Measurements from ENCODE around the gene PCDHB7.
"Not testable (repeated sequence)": the region's sequence is repeated elsewhere in the genome, so short reads cannot be mapped to it uniquely, and the experiment has no call there.

The PCDHB7 gene

DNA sequence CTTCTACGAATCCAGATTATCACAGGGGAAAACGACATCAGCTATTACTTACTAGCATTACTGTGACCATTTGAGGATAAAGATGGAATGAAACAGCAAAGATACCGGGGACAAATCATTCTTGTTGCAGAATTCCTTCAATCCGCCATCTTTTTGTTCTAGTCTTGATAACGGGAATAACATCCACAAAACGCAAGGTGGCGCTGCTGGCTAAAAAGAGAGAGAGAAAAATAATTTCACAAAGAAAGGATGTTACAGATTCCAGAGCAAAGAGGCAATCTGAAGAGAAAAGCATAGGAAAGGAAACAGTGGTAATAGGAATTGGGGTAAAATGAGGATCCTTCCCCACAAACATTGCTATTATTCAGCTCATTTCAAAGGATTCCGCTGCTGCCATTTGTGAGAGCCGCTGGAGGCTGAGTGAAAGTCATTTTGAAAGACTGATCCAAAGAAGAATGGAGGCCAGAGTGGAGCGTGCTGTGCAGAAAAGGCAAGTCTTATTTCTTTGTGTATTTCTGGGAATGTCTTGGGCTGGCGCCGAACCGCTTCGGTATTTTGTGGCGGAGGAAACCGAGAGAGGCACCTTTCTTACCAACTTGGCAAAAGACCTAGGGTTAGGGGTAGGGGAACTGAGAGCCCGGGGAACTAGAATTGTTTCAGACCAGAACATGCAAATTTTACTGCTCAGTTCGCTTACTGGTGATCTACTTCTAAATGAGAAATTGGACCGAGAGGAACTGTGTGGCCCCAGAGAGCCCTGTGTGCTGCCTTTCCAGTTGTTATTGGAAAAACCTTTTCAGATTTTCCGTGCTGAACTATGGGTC is at the start of gene PCDHB7:
Gene PCDHB7 (plus strand): TSS at position 264 of the 824 bp plus-strand sequence. CDS start 192 bp downstream, at position 456.
- no peak for DNase-seq

DNA sequence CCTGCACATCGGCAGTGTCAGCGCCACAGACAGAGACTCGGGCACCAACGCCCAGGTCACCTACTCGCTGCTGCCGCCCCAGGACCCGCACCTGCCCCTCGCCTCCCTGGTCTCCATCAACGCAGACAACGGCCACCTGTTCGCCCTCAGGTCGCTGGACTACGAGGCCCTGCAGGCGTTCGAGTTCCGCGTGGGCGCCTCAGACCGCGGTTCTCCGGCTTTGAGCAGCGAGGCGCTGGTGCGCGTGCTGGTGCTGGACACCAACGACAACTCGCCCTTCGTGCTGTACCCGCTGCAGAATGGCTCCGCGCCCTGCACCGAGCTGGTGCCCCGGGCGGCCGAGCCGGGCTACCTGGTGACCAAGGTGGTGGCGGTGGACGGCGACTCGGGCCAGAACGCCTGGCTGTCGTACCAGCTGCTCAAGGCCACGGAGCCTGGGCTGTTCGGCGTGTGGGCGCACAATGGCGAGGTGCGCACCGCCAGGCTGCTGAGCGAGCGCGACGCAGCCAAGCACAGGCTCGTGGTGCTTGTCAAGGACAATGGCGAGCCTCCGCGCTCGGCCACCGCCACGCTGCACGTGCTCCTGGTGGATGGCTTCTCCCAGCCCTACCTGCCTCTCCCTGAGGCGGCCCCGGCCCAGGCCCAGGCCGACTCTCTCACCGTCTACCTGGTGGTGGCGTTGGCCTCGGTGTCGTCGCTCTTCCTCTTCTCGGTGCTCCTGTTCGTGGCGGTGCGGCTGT is 48.9 kb upstream of the PCDHB7 start:
- DNase-seq: not testable (repeated sequence)

DNA sequence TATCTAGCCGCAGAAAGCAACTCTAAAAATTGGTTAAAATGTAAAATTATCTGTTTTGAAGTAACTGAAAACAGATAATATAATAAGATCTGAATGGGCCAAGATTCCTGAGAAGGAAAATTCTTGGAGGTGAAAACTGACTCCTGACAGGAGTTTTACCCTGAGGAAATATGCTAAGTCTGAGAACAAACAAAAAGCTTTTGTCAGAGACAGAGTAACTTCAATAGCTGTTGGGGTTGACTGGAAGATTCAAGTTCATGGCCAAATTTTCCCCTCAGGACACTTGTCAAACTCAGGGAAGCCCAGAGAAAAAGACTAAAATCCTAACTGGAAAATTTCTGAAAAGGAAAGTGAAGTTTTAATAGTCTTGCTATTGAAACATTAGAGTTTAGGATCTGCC is 45.1 kb upstream of the PCDHB7 start:
- DNase-seq: no peak

DNA sequence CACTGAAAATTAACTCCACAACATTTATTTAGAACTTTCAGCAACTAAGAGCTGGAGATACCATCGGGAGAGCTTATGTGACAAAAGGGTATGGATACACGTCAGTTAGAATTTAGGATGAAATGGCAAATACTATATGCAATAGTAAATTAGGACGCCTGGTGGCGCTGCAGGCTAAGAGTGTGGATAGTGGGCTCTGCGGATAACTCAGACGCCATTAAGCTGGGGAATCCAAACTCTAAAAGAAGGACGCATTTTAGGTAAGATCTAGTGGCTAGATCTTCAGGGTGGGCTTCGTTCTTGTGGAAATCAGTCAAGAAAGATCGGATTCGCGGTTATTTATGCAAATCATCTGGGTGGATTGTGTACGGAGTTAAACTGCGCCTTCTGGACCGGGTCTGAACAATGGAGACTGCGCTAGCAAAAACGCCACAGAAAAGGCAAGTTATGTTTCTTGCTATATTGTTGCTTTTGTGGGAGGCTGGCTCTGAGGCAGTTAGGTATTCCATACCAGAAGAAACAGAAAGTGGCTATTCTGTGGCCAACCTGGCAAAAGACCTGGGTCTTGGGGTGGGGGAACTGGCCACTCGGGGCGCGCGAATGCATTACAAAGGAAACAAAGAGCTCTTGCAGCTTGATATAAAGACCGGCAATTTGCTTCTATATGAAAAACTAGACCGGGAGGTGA is 37.3 kb upstream of the PCDHB7 start, which contains the start of gene PCDHB5:
Gene PCDHB5 (plus strand): TSS at position 177 of the 688 bp plus-strand sequence. CDS start 229 bp downstream, at position 406.
- no peak for DNase-seq

DNA sequence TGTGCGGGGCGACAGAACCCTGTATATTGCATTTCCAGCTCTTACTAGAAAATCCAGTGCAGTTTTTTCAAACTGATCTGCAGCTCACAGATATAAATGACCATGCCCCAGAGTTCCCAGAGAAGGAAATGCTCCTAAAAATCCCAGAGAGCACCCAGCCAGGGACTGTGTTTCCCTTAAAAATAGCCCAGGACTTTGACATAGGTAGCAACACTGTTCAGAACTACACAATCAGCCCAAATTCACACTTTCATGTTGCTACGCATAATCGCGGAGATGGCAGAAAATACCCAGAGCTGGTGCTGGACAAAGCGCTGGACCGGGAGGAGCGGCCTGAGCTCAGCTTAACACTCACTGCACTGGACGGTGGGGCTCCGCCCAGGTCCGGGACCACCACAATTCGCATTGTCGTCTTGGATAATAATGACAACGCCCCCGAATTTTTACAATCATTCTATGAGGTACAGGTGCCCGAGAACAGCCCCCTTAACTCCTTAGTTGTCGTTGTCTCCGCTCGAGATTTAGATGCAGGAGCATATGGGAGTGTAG is 36.7 kb upstream of the PCDHB7 start:
- DNase-seq: no peak

DNA sequence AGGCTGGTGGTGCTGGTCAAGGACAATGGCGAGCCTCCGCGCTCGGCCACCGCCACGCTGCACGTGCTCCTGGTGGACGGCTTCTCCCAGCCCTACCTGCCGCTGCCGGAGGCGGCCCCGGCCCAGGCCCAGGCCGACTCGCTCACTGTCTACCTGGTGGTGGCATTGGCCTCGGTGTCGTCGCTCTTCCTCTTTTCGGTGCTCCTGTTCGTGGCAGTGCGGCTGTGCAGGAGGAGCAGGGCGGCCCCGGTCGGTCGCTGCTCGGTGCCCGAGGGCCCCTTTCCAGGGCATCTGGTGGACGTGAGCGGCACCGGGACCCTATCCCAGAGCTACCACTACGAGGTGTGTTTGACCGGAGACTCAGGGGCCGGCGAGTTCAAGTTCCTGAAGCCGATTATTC is 35.1 kb upstream of the PCDHB7 start:
- DNase-seq: not testable (repeated sequence)

DNA sequence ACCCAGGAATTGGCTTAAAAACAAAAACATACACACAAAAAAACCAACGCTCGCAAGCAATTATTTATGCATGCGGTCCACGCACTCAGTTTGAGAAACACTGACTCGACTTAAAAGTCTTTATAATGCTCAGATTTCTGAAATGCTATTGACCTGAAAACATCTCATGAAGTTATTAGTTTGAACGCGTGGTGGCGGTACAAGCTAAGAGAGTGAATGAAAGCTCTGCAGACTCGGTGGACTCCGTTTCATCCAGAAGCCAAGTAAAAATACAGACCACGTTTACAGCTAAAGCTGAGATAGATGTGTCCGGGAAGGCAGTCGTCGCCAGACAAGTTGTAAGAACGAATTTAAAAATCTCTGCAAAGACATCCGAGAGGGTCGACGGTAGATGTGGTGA is 22.6 kb upstream of the PCDHB7 start, which contains the start of gene PCDHB6:
Gene PCDHB6 (plus strand): TSS at position 246 of the 400 bp plus-strand sequence. CDS start 201 bp downstream, outside the sequence.
- DNase-seq: no peak

DNA sequence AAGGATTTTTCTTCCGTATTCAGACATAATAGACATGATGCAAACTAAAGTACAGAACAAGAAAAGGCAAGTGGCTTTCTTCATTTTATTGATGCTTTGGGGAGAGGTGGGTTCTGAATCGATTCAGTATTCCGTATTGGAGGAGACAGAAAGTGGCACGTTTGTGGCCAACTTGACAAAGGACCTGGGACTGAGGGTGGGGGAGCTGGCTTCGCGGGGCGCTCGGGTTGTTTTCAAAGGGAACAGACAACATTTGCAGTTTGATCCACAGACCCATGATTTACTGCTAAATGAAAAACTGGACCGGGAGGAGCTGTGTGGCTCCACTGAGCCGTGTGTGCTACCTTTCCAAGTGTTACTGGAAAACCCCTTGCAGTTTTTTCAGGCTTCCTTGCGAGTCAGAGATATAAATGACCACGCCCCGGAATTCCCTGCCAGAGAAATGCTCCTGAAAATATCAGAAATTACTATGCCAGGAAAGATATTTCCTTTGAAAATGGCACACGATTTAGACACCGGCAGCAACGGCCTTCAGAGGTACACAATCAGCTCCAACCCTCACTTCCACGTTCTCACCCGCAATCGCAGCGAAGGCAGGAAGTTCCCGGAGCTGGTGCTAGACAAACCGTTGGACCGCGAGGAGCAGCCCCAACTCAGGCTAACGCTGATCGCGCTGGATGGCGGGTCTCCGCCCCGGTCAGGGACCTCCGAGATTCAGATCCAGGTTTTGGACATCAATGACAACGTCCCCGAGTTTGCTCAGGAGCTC is 22.0 kb upstream of the PCDHB7 start:
- no peak for DNase-seq

DNA sequence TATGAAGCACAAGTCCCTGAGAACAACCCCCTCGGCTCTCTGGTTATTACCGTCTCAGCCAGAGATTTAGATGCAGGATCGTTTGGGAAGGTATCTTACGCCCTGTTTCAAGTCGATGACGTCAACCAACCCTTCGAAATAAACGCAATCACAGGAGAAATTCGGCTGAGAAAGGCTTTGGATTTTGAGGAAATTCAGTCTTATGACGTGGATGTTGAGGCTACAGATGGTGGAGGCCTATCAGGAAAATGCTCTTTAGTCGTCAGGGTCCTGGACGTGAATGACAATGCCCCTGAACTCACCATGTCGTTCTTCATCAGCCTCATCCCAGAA is 21.5 kb upstream of the PCDHB7 start:
- DNase-seq: no peak

DNA sequence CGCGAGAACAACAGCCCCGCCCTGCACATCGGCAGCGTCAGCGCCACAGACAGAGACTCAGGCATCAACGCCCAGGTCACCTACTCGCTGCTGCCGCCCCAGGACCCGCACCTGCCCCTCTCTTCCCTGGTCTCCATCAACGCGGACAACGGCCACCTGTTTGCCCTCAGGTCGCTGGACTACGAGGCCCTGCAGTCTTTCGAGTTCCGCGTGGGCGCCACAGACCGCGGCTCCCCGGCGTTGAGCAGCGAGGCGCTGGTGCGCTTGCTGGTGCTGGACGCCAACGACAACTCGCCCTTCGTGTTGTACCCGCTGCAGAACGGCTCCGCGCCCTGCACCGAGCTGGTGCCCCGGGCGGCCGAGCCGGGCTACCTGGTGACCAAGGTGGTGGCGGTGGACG is 20.8 kb upstream of the PCDHB7 start:
- not testable (repeated sequence) for DNase-seq

DNA sequence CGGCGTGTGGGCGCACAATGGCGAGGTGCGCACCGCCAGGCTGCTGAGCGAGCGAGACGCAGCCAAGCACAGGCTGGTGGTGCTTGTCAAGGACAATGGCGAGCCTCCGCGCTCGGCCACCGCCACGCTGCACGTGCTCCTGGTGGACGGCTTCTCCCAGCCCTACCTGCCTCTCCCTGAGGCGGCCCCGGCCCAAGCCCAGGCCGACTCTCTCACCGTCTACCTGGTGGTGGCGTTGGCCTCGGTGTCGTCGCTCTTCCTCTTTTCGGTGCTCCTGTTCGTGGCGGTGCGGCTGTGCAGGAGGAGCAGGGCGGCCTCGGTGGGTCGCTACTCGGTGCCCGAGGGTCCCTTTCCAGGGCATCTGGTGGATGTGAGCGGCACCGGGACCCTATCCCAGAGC is 20.3 kb upstream of the PCDHB7 start:
- DNase-seq: not testable (repeated sequence)

DNA sequence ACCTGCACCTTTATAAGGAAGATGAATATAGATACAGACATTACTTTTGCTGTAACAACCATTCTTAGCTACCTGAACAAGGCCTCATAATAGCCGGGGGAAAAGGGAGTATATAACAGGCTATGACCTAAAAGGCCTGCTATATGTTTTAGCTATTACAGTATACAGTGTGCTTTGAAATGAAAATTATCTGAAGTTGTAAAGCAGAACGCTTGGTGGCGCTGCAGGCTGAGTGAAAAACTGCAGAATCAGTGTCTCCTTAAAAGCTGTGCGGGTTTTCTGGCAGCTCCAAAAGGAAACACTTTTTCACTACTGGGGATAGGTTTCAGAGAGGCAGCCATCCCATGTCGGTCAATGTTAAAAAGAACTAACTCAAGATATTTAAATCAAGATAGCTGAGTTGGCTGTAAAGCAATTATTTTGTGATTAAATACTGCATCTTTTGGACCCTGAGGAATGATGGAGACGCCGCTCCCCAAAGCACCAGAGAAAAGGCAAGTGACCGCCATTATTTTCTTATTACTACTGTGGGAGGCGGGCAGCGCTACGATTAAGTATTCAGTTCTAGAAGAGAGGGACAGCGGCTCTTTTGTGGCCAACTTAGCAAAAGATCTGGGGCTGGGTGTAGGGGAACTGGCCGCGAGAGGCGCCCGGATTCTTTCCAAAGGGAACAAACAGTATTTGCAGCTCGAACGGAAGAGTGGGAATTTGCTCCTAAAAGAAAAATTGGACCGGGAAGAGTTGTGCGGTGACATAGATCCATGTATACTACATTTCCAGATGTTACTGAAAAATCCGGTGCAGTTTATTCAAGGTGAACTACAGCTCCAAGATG is 16.7 kb upstream of the PCDHB7 start:
- no peak for DNase-seq

DNA sequence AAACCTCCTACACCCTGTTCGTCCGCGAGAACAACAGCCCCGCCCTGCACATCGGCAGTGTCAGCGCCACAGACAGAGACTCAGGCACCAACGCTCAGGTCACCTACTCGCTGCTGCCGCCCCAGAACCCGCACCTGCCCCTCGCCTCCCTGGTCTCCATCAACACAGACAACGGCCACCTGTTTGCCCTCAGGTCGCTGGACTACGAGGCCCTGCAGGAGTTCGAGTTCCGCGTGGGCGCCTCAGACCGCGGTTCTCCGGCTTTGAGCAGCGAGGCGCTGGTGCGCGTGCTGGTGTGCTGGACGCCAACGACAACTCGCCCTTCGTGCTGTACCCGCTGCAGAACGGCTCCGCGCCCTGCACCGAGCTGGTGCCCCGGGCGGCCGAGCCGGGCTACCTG is 15.1 kb upstream of the PCDHB7 start:
- DNase-seq: not testable (repeated sequence)

DNA sequence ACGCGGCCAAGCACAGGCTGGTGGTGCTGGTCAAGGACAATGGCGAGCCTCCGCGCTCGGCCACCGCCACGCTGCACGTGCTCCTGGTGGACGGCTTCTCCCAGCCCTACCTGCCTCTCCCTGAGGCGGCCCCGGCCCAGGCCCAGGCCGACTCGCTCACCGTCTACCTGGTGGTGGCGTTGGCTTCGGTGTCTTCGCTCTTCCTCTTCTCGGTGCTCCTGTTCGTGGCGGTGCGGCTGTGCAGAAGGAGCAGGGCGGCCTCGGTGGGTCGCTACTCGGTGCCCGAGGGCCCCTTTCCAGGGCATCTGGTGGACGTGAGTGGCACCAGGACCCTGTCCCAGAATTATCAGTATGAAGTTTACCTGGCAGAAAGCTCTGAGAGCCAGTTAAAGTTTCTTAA is 14.5 kb upstream of the PCDHB7 start:
- not testable (repeated sequence) for DNase-seq

DNA sequence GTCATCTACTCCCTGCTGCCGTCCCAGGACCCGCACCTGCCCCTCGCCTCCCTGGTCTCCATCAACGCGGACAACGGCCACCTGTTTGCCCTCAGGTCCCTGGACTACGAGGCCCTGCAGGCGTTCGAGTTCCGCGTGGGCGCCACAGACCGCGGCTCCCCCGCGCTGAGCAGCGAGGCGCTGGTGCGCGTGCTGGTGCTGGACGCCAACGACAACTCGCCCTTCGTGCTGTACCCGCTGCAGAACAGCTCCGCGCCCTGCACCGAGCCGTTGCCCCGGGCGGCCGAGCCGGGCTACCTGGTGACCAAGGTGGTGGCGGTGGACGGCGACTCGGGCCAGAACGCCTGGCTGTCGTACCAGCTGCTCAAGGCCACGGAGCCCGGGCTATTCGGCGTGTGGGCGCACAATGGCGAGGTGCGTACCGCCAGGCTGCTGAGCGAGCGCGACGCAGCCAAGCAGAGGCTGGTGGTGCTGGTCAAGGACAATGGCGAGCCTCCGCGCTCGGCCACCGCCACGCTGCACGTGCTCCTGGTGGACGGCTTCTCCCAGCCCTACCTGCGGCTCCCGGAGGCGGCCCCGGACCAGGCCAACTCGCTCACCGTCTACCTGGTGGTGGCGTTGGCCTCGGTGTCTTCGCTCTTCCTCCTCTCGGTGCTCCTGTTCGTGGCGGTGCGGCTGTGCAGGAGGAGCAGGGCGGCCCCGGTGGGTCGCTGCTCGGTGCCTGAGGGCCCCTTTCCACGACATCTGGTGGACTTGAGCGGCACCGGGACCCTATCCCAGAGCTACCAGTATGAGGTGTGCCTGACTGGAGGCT is 2.1 kb downstream of the PCDHB7 start:
- DNase-seq: not testable (repeated sequence)

DNA sequence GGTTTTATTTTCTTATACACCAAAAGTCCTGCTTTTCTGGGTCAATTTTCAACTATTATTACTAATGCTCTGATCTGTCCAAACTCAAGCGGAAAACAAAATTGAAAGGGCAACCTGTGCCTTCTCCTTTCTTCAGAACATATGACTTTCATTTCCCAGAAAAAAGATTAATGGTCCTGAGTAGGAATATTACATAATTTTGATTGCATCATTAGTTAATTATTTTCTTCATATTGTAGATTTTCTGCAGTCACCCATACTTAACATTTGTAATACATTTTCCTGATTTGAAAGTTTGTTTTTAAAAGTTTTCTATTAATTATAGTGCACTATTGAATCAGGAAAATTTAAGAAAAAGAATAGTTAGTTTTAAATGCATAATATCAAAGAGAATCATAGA is 3.5 kb downstream of the PCDHB7 start:
- DNase-seq: no peak

DNA sequence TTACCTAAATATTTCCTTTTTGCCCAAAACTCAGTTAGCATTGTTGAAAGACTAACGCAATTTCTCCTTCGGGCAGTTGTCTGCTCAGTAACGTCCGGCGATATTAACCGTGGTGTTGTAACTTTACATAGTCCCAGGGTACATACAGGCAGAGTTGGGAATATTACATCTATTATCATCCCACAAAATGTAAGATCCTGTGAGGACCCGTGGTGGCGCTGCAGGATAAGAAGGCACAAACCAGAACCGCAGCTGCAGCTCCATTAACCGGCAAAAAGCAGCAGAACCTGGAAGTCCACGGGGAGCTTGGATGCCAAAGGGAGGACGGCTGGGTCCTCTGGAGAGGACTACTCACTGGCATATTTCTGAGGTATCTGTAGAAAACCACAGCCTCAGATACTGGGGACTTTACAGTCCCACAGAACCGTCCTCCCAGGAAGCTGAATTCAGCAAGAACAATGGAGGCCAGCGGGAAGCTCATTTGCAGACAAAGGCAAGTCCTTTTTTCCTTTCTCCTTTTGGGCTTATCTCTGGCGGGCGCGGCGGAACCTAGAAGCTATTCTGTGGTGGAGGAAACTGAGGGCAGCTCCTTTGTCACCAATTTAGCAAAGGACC is 5.2 kb downstream of the PCDHB7 start, which contains the start of gene PCDHB8:
Gene PCDHB8 (plus strand): TSS at position 214 of the 615 bp plus-strand sequence. CDS start 245 bp downstream, at position 459.
- DNase-seq: not testable (repeated sequence)

DNA sequence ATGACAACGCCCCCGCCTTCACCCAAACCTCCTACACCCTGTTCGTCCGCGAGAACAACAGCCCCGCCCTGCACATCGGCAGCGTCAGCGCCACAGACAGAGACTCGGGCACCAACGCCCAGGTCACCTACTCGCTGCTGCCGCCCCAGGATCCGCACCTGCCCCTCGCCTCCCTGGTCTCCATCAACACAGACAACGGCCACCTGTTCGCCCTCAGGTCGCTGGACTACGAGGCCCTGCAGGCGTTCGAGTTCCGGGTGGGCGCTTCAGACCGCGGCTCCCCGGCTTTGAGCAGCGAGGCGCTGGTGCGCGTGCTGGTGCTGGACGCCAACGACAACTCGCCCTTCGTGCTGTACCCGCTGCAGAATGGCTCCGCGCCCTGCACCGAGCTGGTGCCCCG is 6.9 kb downstream of the PCDHB7 start:
- DNase-seq: not testable (repeated sequence)

DNA sequence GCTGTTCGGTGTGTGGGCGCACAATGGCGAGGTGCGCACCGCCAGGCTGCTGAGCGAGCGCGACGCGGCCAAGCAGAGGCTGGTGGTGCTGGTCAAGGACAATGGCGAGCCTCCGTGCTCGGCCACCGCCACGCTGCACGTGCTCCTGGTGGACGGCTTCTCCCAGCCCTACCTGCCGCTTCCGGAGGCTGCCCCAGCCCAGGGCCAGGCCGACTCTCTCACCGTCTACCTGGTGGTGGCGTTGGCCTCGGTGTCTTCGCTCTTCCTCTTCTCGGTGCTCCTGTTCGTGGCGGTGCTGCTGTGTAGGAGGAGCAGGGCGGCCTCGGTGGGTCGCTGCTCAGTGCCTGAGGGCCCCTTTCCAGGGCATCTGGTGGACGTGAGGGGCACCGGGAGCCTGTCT is 7.4 kb downstream of the PCDHB7 start:
- not testable (repeated sequence) for DNase-seq

DNA sequence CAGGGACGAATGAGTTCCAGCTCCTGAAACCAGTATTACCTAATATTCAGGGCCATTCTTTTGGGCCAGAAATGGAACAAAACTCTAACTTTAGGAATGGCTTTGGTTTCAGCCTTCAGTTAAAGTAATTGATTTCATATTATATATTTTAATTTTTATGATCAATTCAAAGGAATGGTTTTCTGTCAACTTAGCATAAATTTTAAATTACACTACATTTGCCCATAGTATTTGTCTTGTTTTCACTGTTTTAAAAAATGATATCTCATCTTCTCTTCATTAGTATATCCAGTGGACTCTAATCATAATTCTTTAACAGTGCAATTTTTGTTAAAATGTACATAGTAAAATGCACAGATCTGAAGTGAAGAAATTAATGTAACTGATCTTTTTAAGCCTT is 7.9 kb downstream of the PCDHB7 start:
- DNase-seq: no peak
